Measurements from ENCODE around the gene NAB1. TPM values are rescaled to one million over a fixed set of nuclear protein-coding genes. Genes with fewer than 3 reads are reported as not detected.
"Not testable (repeated sequence)": the region's sequence is repeated elsewhere in the genome, so short reads cannot be mapped to it uniquely, and the experiment has no call there.

The NAB1 gene
- polyA plus RNA-seq, 1 of the 3 experiments (the other 2 are of a cell fraction), result 9.7 TPM

DNA sequence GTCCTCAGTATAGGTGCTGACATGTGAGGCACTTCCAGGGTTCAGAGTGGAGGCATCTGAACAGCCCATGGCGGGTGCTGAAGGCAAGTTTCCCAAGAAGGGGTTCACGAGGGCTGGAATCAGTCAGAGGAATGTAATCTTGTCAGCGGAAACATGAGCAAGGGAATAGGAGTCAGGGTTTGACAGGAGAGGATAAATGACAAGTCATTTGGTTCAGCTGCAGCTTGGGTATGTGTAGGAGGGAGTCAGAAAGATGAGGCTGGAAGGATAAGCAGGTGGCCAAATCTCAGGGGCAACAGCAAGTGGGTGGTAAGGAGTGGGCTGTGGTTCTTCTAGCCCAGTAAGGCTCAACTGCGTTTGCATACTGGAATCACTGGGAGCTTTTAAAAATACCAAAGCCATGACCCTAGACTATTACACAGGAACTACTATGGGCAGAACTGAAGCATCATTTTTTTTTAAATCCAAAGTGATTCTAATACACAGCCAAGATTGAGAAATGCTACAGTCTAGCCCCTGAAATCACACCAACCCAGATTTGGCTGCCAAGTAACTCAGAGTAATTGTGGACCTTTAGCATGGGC, 41.8 kb upstream of the NAB1 start:
- no peak overlapping the region for H3K9ac ChIP-seq
- no peaks in the 10 kb centered on the region for H3K9me2 ChIP-seq
- no peaks in the 10 kb centered on the region for H3F3A ChIP-seq (replicated peaks; ENCODE audit: insufficient read depth)
- H3K27me3 ChIP-seq (ENCODE audit: insufficient read depth), result no peaks in the 10 kb centered on the region
- no peak for DNase-seq
- no peak overlapping the region for H2AFZ ChIP-seq (ENCODE audit: low read depth)
- no peaks in the 10 kb centered on the region for H3K79me2 ChIP-seq (ENCODE audit: insufficient read depth)
- ChIA-PET POLR2A (no interaction called here), CTCF (no interaction called here)
- H3K36me3 ChIP-seq (replicated peaks in 1 of 2; ENCODE audit: control insufficient read depth in 1 of 2, insufficient read depth in 2 of 2, low read length in 1 of 2), result no peaks in the 10 kb centered on the region
- TF ChIP-seq, protein P1, sequence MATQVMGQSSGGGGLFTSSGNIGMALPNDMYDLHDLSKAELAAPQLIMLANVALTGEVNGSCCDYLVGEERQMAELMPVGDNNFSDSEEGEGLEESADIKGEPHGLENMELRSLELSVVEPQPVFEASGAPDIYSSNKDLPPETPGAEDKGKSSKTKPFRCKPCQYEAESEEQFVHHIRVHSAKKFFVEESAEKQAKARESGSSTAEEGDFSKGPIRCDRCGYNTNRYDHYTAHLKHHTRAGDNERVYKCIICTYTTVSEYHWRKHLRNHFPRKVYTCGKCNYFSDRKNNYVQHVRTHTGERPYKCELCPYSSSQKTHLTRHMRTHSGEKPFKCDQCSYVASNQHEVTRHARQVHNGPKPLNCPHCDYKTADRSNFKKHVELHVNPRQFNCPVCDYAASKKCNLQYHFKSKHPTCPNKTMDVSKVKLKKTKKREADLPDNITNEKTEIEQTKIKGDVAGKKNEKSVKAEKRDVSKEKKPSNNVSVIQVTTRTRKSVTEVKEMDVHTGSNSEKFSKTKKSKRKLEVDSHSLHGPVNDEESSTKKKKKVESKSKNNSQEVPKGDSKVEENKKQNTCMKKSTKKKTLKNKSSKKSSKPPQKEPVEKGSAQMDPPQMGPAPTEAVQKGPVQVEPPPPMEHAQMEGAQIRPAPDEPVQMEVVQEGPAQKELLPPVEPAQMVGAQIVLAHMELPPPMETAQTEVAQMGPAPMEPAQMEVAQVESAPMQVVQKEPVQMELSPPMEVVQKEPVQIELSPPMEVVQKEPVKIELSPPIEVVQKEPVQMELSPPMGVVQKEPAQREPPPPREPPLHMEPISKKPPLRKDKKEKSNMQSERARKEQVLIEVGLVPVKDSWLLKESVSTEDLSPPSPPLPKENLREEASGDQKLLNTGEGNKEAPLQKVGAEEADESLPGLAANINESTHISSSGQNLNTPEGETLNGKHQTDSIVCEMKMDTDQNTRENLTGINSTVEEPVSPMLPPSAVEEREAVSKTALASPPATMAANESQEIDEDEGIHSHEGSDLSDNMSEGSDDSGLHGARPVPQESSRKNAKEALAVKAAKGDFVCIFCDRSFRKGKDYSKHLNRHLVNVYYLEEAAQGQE (IDR thresholded peaks at IDR 0.05; ENCODE audit: low read depth, low read length), result no peak
- TF ChIP-seq FOXM1 (IDR thresholded peaks at IDR 0.05; ENCODE audit: low read depth) (no peak), GATA2 (CRISPR knock-in tag; IDR thresholded peaks at IDR 0.05) (no peak)
- H3K4me2 ChIP-seq, result no peak overlapping the region
- no peak overlapping the region for H3K4me3 ChIP-seq (ENCODE audit: low read depth in 2 of 2, low read length in 1 of 2)
- 57% methylated on average over 4 of the region's 4 CpGs for WGBS (ENCODE audit: low lambda C conversion rate)
- no peak overlapping the region for H3K27ac ChIP-seq (ENCODE audit: low read depth in 2 of 2, low read length in 1 of 2)
- H4K20me1 ChIP-seq (ENCODE audit: insufficient read depth), result no peaks in the 10 kb centered on the region
- no peaks in the 10 kb centered on the region for H3K4me1 ChIP-seq (ENCODE audit: control insufficient read depth in 1 of 2, insufficient read depth in 2 of 2, low read depth in 1 of 2, low read length in 1 of 2)
- no peaks in the 10 kb centered on the region; the same call in 1 of the 2 replicates for H3K9me3 ChIP-seq

DNA sequence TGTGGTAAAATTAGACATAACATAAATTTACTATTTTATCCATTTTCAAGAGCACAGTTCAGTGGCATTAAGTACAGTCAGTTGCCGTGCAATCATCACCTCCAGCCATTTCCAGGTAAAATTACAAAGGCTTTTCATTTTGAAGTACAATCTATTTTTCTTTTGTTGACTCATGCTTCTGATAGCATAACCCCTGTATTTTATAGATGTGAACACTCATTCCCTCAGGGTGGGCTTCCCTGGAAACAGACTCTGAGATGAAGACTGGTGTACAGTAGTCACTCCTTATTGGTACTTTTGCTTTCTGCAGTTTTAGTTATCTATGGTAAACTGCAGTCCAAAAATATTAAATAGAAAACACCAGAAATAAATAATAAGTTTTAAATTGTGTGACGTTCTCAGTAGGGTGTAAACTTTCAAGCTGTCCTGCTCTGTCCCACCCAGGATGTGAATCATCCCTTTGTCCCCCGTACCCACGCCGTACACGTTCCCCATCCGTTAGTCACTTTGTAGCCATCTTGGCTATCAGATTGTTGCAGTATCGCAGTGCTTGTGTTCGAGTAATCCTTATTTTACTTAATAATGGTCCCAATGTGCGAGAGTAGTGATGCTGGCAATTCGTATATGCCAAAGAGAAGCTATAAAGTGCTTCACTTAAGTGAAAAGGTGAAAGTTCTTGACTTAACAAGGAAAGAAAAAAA, 41.1 kb upstream of the NAB1 start:
- Histone ChIP-seq H3K36me3 (replicated peaks in 1 of 2; ENCODE audit: control insufficient read depth in 1 of 2, insufficient read depth in 2 of 2, low read length in 1 of 2) (no peaks in the 10 kb centered on the region), H3K4me1 (ENCODE audit: control insufficient read depth in 1 of 2, insufficient read depth in 2 of 2, low read depth in 1 of 2, low read length in 1 of 2) (no peaks in the 10 kb centered on the region), H3F3A (replicated peaks; ENCODE audit: insufficient read depth) (no peaks in the 10 kb centered on the region), H3K27me3 (ENCODE audit: insufficient read depth) (no peaks in the 10 kb centered on the region), H3K9ac (no peak overlapping the region), H2AFZ (ENCODE audit: low read depth) (0 out of 2 replicates have a peak overlapping the region, but pooled peaks have one; percentile 18), H3K27ac (ENCODE audit: low read depth in 2 of 2, low read length in 1 of 2) (no peak overlapping the region), H3K79me2 (ENCODE audit: insufficient read depth) (no peaks in the 10 kb centered on the region), H3K9me3 (no peaks in the 10 kb centered on the region; the same call in none of the 2 replicates), H4K20me1 (ENCODE audit: insufficient read depth) (no peaks in the 10 kb centered on the region), H3K4me3 (ENCODE audit: low read depth in 2 of 2, low read length in 1 of 2) (no peak overlapping the region), H3K9me2 (no peaks in the 10 kb centered on the region), H3K4me2 (no peak overlapping the region)
- 58% methylated on average over 11 of the region's 11 CpGs for WGBS (ENCODE audit: low lambda C conversion rate)
- DNase-seq, result no peak
- CTCF ChIA-PET, result no interaction called here
- POLR2A ChIA-PET, result no interaction called here
- TF ChIP-seq, protein P2, sequence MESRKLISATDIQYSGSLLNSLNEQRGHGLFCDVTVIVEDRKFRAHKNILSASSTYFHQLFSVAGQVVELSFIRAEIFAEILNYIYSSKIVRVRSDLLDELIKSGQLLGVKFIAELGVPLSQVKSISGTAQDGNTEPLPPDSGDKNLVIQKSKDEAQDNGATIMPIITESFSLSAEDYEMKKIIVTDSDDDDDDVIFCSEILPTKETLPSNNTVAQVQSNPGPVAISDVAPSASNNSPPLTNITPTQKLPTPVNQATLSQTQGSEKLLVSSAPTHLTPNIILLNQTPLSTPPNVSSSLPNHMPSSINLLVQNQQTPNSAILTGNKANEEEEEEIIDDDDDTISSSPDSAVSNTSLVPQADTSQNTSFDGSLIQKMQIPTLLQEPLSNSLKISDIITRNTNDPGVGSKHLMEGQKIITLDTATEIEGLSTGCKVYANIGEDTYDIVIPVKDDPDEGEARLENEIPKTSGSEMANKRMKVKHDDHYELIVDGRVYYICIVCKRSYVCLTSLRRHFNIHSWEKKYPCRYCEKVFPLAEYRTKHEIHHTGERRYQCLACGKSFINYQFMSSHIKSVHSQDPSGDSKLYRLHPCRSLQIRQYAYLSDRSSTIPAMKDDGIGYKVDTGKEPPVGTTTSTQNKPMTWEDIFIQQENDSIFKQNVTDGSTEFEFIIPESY (IDR thresholded peaks at IDR 0.05; ENCODE audit: borderline replicate concordance, low read depth), result no peak
- TF ChIP-seq, protein P3, sequence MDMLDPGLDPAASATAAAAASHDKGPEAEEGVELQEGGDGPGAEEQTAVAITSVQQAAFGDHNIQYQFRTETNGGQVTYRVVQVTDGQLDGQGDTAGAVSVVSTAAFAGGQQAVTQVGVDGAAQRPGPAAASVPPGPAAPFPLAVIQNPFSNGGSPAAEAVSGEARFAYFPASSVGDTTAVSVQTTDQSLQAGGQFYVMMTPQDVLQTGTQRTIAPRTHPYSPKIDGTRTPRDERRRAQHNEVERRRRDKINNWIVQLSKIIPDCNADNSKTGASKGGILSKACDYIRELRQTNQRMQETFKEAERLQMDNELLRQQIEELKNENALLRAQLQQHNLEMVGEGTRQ (IDR thresholded peaks at IDR 0.05; ENCODE audit: borderline replicate concordance, low read depth, low read length), result no peak
- TF ChIP-seq EZH2phosphoT487 (IDR thresholded peaks at IDR 0.05; ENCODE audit: borderline replicate concordance, low read depth), result no peak
- TF ChIP-seq GATA2 (CRISPR knock-in tag; IDR thresholded peaks at IDR 0.05), result no peak
- TF ChIP-seq FOXM1 (IDR thresholded peaks at IDR 0.05; ENCODE audit: low read depth), result no peak
- no peak for TF ChIP-seq SMC3 (IDR thresholded peaks at IDR 0.05; ENCODE audit: low read depth, low read length)
- no peak for TF ChIP-seq GABPA (IDR thresholded peaks at IDR 0.05; ENCODE audit: low read depth)
- TF ChIP-seq TEAD4 (IDR thresholded peaks at IDR 0.05; ENCODE audit: borderline replicate concordance, insufficient read depth), result no peak

DNA sequence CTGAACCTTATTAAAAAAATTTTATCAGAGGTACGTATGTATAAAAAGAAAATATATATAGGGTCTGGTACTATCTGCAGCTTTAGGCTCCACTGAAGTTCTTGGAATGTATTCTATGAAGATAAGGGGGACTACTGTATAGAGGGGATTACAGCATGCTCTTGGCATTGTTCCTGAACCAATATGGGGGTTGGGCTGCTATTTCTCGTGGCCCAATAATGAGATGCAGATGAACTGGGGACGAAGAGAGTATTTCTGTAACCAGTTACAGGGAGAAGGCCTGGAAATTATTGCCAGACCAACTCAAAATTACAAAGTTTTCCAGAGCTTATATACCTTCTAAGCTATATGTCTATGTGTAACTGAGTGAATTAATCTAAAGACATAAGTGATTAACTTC, 40.0 kb upstream of the NAB1 start:
- H3K9me2 ChIP-seq; H3K4me1 ChIP-seq (ENCODE audit: control insufficient read depth in 1 of 2, insufficient read depth in 2 of 2, low read depth in 1 of 2, low read length in 1 of 2); H3K4me2 ChIP-seq; H3F3A ChIP-seq (replicated peaks; ENCODE audit: insufficient read depth); H2AFZ ChIP-seq (ENCODE audit: low read depth); H3K27me3 ChIP-seq (ENCODE audit: insufficient read depth); H3K9me3 ChIP-seq; H4K20me1 ChIP-seq (ENCODE audit: insufficient read depth); H3K36me3 ChIP-seq (replicated peaks in 1 of 2; ENCODE audit: control insufficient read depth in 1 of 2, insufficient read depth in 2 of 2, low read length in 1 of 2); CTCF ChIA-PET; POLR2A ChIA-PET; H3K27ac ChIP-seq (ENCODE audit: low read depth in 2 of 2, low read length in 1 of 2); H3K4me3 ChIP-seq (ENCODE audit: low read depth in 2 of 2, low read length in 1 of 2); DNase-seq; H3K9ac ChIP-seq; H3K79me2 ChIP-seq (ENCODE audit: insufficient read depth): not testable (repeated sequence)
- 56% methylated on average over 3 of the region's 3 CpGs for WGBS (ENCODE audit: low lambda C conversion rate)

Data from SK-N-SH (cell line).